ENCODE measurements around the gene MAPK4. TPM values are rescaled to one million over a fixed set of nuclear protein-coding genes. Genes with fewer than 3 reads are reported as not detected.

The MAPK4 gene
- total RNA-seq, 1 experiment from 2014 or later, result not detected

GRCh38 chr18:50649821-50650220 is 89.9 kb downstream of the MAPK4 start:
- CTCF ChIA-PET, result no interaction called here
- no peaks in the 10 kb centered on the region for H3K9me3 ChIP-seq (ENCODE audit: insufficient read depth, low read depth)
- no peaks in the 10 kb centered on the region for H3K36me3 ChIP-seq (ENCODE audit: low read depth)
- no peaks in the 10 kb centered on the region for H3F3A ChIP-seq (ENCODE audit: insufficient read depth, low read depth)
- no peak overlapping the region for H3K4me3 ChIP-seq
- H4K20me1 ChIP-seq (ENCODE audit: insufficient read depth), result no peaks in the 10 kb centered on the region
- H2AFZ ChIP-seq, result no peak overlapping the region
- H3K79me2 ChIP-seq (ENCODE audit: low read depth), result no peaks in the 10 kb centered on the region
- H3K4me1 ChIP-seq (replicated peaks; ENCODE audit: insufficient read depth), result no peaks in the 10 kb centered on the region
- H3K9me2 ChIP-seq (ENCODE audit: insufficient read depth), result no peaks in the 10 kb centered on the region
- no TSS peak for BruUV-seq (replicated peaks)
- no peaks in the 10 kb centered on the region for H3K27me3 ChIP-seq (ENCODE audit: insufficient read depth, low read depth)
- POLR2A ChIA-PET (ENCODE audit: unreplicated experiment), result no interaction called here
- no peak overlapping the region for H3K27ac ChIP-seq
- TF ChIP-seq EZH2 (IDR thresholded peaks at IDR 0.05; ENCODE audit: low read depth), result no peak
- no peak for TF ChIP-seq CTCF (conservative IDR thresholded peaks at IDR 0.05)
- no peak overlapping the region for H3K4me2 ChIP-seq
- intact Hi-C loops (cut with micrococcal nuclease; ENCODE audit: unreplicated experiment), result no loop called here
- no peak for DNase-seq

DNA sequence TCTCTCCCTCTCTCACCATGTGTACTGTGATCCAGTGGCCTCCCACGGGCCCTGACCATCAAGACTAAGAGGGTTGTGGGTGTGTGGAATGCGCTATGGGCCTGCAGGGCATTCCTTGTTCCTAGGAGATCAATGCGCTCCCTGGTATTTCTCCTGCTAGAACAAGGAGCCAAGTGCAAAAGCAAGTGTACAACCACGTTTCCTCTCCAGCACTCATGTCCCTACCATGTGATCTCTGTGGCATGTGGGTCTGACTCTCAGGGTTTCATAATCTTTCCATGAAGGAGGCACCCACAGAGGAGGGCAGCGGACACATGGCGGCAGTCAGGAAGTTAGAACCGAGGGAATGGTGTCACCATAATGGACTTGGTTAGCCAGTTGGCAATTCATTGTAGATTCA is 91.4 kb downstream of the MAPK4 start:
- DNase-seq, result no peak
- Histone ChIP-seq H3K9me3 (ENCODE audit: insufficient read depth, low read depth) (no peaks in the 10 kb centered on the region), H3F3A (ENCODE audit: insufficient read depth, low read depth) (no peaks in the 10 kb centered on the region), H3K79me2 (ENCODE audit: low read depth) (no peaks in the 10 kb centered on the region), H3K36me3 (ENCODE audit: low read depth) (no peaks in the 10 kb centered on the region), H3K4me1 (replicated peaks; ENCODE audit: insufficient read depth) (no peaks in the 10 kb centered on the region), H4K20me1 (ENCODE audit: insufficient read depth) (no peaks in the 10 kb centered on the region), H3K4me3 (no peak overlapping the region), H3K9me2 (ENCODE audit: insufficient read depth) (no peaks in the 10 kb centered on the region), H3K27me3 (ENCODE audit: insufficient read depth, low read depth) (no peaks in the 10 kb centered on the region), H3K27ac (no peak overlapping the region), H3K4me2 (no peak overlapping the region), H2AFZ (no peak overlapping the region)
- TF ChIP-seq CTCF (conservative IDR thresholded peaks at IDR 0.05) (no peak), EZH2 (IDR thresholded peaks at IDR 0.05; ENCODE audit: low read depth) (no peak)
- intact Hi-C loops (cut with micrococcal nuclease; ENCODE audit: unreplicated experiment), result no loop called here
- ChIA-PET POLR2A (ENCODE audit: unreplicated experiment) (no interaction called here), CTCF (no interaction called here)
- no TSS peak for BruUV-seq (replicated peaks)

- Histone ChIP-seq H3F3A (ENCODE audit: insufficient read depth, low read depth) (no peaks in the 10 kb centered on the region), H3K27me3 (ENCODE audit: insufficient read depth, low read depth) (no peaks in the 10 kb centered on the region), H3K4me3 (no peak overlapping the region), H3K36me3 (ENCODE audit: low read depth) (no peaks in the 10 kb centered on the region), H3K79me2 (ENCODE audit: low read depth) (no peaks in the 10 kb centered on the region), H3K9me2 (ENCODE audit: insufficient read depth) (no peaks in the 10 kb centered on the region), H3K9me3 (ENCODE audit: insufficient read depth, low read depth) (no peaks in the 10 kb centered on the region), H3K4me1 (replicated peaks; ENCODE audit: insufficient read depth) (no peaks in the 10 kb centered on the region), H3K27ac (no peak overlapping the region), H2AFZ (no peak overlapping the region), H4K20me1 (ENCODE audit: insufficient read depth) (no peaks in the 10 kb centered on the region), H3K4me2 (no peak overlapping the region)
- intact Hi-C loops (cut with micrococcal nuclease; ENCODE audit: unreplicated experiment), result no loop called here
- CTCF ChIA-PET, result no interaction called here
- BruUV-seq (replicated peaks), result no TSS peak
- POLR2A ChIA-PET (ENCODE audit: unreplicated experiment), result no interaction called here
- no peak for DNase-seq
- TF ChIP-seq EZH2 (IDR thresholded peaks at IDR 0.05; ENCODE audit: low read depth) (no peak), CTCF (conservative IDR thresholded peaks at IDR 0.05) (no peak)
Measured at GRCh38 chr18:50653402-50654093, 93.7 kb downstream of the MAPK4 start.
